ENCODE data around the gene HSPB6.

Gene HSPB6

DNA sequence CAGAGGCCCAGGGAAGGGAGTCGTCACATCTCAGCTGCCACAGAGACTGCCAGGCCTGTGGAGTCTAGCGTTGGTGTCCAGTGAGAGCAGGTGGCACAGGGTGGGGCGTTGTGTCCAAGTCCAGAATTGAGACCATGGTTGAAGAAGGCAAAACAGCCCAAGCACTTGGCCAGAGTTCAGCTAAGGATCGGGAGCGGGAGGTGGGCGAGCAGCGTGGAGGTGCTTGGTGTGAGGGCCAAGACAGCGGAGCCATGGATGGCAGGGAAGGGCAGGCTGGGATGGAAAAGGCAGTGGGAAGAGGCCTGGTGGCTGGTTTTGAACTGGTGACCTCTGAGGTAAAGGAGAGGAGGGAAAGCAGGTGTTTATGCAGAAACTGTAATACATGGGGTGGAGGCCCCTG, 22.6 kb downstream of the HSPB6 start:
- Histone ChIP-seq H3F3A (ENCODE audit: control insufficient read depth, insufficient read depth) (peaks cover 16% of the 10 kb centered on the region), H4K20me1 (ENCODE audit: control insufficient read depth, insufficient read depth, low read depth, low read length) (no peaks in the 10 kb centered on the region), H3K4me3 (ENCODE audit: low read length) (no peak overlapping the region), H3K9me3 (ENCODE audit: control insufficient read depth, insufficient read depth, low read length) (no peaks in the 10 kb centered on the region), H3K36me3 (ENCODE audit: control insufficient read depth, low read length) (peaks cover 91% of the 10 kb centered on the region), H3K79me2 (ENCODE audit: control insufficient read depth, low read length) (no peaks in the 10 kb centered on the region), H3K27me3 (ENCODE audit: control insufficient read depth, low read length) (no peaks in the 10 kb centered on the region), H3K4me1 (ENCODE audit: control insufficient read depth, low read length) (peaks cover 15% of the 10 kb centered on the region), H3K27ac (ENCODE audit: low read depth, low read length) (no peak overlapping the region), H3K9me2 (replicated peaks; ENCODE audit: control insufficient read depth, low read length) (no peaks in the 10 kb centered on the region), H3K4me2 (ENCODE audit: low read length) (no peak overlapping the region)
- TF ChIP-seq EZH2phosphoT487 (IDR thresholded peaks at IDR 0.05; ENCODE audit: borderline replicate concordance, low read length), result no peak
- TF ChIP-seq, protein P1, sequence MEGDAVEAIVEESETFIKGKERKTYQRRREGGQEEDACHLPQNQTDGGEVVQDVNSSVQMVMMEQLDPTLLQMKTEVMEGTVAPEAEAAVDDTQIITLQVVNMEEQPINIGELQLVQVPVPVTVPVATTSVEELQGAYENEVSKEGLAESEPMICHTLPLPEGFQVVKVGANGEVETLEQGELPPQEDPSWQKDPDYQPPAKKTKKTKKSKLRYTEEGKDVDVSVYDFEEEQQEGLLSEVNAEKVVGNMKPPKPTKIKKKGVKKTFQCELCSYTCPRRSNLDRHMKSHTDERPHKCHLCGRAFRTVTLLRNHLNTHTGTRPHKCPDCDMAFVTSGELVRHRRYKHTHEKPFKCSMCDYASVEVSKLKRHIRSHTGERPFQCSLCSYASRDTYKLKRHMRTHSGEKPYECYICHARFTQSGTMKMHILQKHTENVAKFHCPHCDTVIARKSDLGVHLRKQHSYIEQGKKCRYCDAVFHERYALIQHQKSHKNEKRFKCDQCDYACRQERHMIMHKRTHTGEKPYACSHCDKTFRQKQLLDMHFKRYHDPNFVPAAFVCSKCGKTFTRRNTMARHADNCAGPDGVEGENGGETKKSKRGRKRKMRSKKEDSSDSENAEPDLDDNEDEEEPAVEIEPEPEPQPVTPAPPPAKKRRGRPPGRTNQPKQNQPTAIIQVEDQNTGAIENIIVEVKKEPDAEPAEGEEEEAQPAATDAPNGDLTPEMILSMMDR (IDR thresholded peaks at IDR 0.05; ENCODE audit: low read depth, low read length, poor library complexity, severe bottlenecking), result no peak

DNA sequence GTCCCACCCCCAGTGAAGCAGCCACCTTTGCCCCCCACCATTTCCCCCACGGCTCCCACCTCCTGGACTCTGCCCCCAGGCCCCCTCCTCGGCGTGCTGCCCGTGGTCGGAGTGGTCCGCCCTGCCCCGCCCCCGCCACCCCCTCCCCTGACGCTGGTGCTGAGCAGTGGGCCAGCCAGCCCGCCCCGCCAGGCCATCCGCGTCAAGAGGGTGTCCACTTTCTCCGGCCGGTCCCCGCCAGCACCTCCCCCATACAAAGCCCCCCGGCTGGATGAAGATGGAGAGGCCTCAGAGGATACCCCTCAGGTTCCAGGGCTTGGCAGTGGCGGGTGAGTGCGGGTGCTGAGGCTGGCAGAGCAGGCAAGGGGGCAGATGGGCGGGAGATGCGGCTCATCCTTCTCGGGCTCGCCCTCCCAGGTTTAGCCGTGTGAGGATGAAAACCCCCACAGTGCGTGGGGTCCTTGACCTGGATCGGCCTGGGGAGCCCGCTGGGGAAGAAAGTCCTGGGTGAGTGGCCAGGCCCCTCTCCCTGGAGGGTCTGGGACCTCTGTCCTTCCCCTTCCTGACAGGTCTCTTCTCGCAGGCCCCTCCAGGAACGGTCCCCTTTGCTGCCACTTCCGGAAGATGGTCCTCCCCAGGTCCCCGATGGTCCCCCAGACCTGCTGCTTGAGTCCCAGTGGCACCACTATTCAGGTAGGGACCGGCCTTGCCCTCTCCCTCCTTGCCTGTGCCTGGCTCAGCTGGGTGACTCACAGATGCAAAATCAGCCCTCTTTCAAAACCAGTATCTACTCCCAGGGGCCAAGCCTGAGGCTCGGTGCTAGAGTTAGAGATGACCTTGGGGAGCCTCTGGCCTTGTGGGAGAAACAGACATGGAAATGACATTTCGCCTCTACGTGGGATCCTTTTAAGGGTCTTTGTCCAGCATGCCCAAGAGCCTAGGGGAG, 23.4 kb downstream of the HSPB6 start:
- H3K79me2 ChIP-seq (ENCODE audit: control insufficient read depth, low read length), result no peaks in the 10 kb centered on the region
- H4K20me1 ChIP-seq (ENCODE audit: control insufficient read depth, insufficient read depth, low read depth, low read length), result no peaks in the 10 kb centered on the region
- no peak overlapping the region for H3K27ac ChIP-seq (ENCODE audit: low read depth, low read length)
- H3K4me3 ChIP-seq (ENCODE audit: low read length), result no peak overlapping the region
- H3K4me2 ChIP-seq (ENCODE audit: low read length), result no peak overlapping the region
- H3K9me3 ChIP-seq (ENCODE audit: control insufficient read depth, insufficient read depth, low read length), result no peaks in the 10 kb centered on the region
- peaks cover 15% of the 10 kb centered on the region for H3K4me1 ChIP-seq (ENCODE audit: control insufficient read depth, low read length)
- H3K36me3 ChIP-seq (ENCODE audit: control insufficient read depth, low read length), result peaks cover 91% of the 10 kb centered on the region
- TF ChIP-seq, protein P1 (IDR thresholded peaks at IDR 0.05; ENCODE audit: low read depth, low read length, poor library complexity, severe bottlenecking), result no peak
- no peak for TF ChIP-seq EZH2phosphoT487 (IDR thresholded peaks at IDR 0.05; ENCODE audit: borderline replicate concordance, low read length)
- peaks cover 10% of the 10 kb centered on the region for H3F3A ChIP-seq (ENCODE audit: control insufficient read depth, insufficient read depth)
- no peaks in the 10 kb centered on the region for H3K27me3 ChIP-seq (ENCODE audit: control insufficient read depth, low read length)
- H3K9me2 ChIP-seq (replicated peaks; ENCODE audit: control insufficient read depth, low read length), result no peaks in the 10 kb centered on the region

- no peak overlapping the region for H3K27ac ChIP-seq (ENCODE audit: low read depth, low read length)
- no peaks in the 10 kb centered on the region for H3K9me3 ChIP-seq (ENCODE audit: control insufficient read depth, insufficient read depth, low read length)
- peaks cover 10% of the 10 kb centered on the region for H3F3A ChIP-seq (ENCODE audit: control insufficient read depth, insufficient read depth)
- H3K4me3 ChIP-seq (ENCODE audit: low read length), result no peak overlapping the region
- no peaks in the 10 kb centered on the region for H3K27me3 ChIP-seq (ENCODE audit: control insufficient read depth, low read length)
- no peaks in the 10 kb centered on the region for H4K20me1 ChIP-seq (ENCODE audit: control insufficient read depth, insufficient read depth, low read depth, low read length)
- TF ChIP-seq EZH2phosphoT487 (IDR thresholded peaks at IDR 0.05; ENCODE audit: borderline replicate concordance, low read length), result no peak
- TF ChIP-seq, protein P1 (IDR thresholded peaks at IDR 0.05; ENCODE audit: low read depth, low read length, poor library complexity, severe bottlenecking), result no peak
- peaks cover 91% of the 10 kb centered on the region for H3K36me3 ChIP-seq (ENCODE audit: control insufficient read depth, low read length)
- H3K9me2 ChIP-seq (replicated peaks; ENCODE audit: control insufficient read depth, low read length), result no peaks in the 10 kb centered on the region
- no peaks in the 10 kb centered on the region for H3K79me2 ChIP-seq (ENCODE audit: control insufficient read depth, low read length)
- no peak overlapping the region for H3K4me2 ChIP-seq (ENCODE audit: low read length)
- peaks cover 14% of the 10 kb centered on the region for H3K4me1 ChIP-seq (ENCODE audit: control insufficient read depth, low read length)
These were observed 24.2 kb downstream of the HSPB6 start for GRCh38 chr19:35732540-35733179.

Data from DOHH2 (cell line).